ENCODE data around the gene DDIAS. TPM values are rescaled to one million over a fixed set of nuclear protein-coding genes. Genes with fewer than 3 reads are reported as not detected.

DDIAS gene
- total RNA-seq, 2 donors from 2014 or later = 1.2 TPM; not detected in 1

GRCh38 chr11:82858133-82858532, 43.4 kb upstream of the DDIAS start:
- Histone ChIP-seq H3K27ac (peak overlapping the region in 1 of 2 donors; percentile 49), H3K9me3 (no peaks in the 10 kb centered on the region), H3K4me1 (ENCODE audit: control insufficient read depth in 1 of 2, low read depth in 2 of 2) (peaks cover 0 to 17% of the 10 kb centered on the region in 2 donors), H3K36me3 (no peaks in the 10 kb centered on the region), H3K4me3 (peak overlapping the region; percentile 3), H3K27me3 (replicated peaks; ENCODE audit: insufficient read depth) (no peaks in the 10 kb centered on the region)
- ATAC-seq (ENCODE audit: insufficient number of reproducible peaks, low FRiP score, low read depth) (no peak), DNase-seq (ENCODE audit: low spot score) (no peak)
- TF ChIP-seq CTCF (IDR thresholded peaks at IDR 0.05) = no peak

GRCh38 chr11:82858556-82859091, 42.9 kb upstream of the DDIAS start:
- H3K4me1 ChIP-seq (ENCODE audit: control insufficient read depth in 1 of 2, low read depth in 2 of 2) = peaks cover 0 to 17% of the 10 kb centered on the region in 2 donors
- no peak for TF ChIP-seq CTCF (IDR thresholded peaks at IDR 0.05)
- DNase-seq (ENCODE audit: low spot score) (no peak), ATAC-seq (ENCODE audit: insufficient number of reproducible peaks, low FRiP score, low read depth) (no peak)
- H3K4me3 ChIP-seq = peak overlapping the region; percentile 3
- H3K27me3 ChIP-seq (replicated peaks; ENCODE audit: insufficient read depth) = no peaks in the 10 kb centered on the region
- H3K27ac ChIP-seq = peak overlapping the region in 1 of 2 donors; percentile 49
- no peaks in the 10 kb centered on the region for H3K36me3 ChIP-seq
- H3K9me3 ChIP-seq = no peaks in the 10 kb centered on the region

GRCh38 chr11:82859750-82860149, 41.8 kb upstream of the DDIAS start:
- Histone ChIP-seq H3K36me3 (no peaks in the 10 kb centered on the region), H3K4me3 (no peak overlapping the region), H3K27me3 (replicated peaks; ENCODE audit: insufficient read depth) (no peaks in the 10 kb centered on the region), H3K4me1 (ENCODE audit: control insufficient read depth in 1 of 2, low read depth in 2 of 2) (peaks cover 3 to 17% of the 10 kb centered on the region in 2 donors), H3K27ac (no peak overlapping the region), H3K9me3 (no peaks in the 10 kb centered on the region)
- TF ChIP-seq CTCF (IDR thresholded peaks at IDR 0.05) = no peak
- DNase-seq (ENCODE audit: low spot score) (no peak), ATAC-seq (ENCODE audit: insufficient number of reproducible peaks, low FRiP score, low read depth) (no peak)

- ATAC-seq (ENCODE audit: insufficient number of reproducible peaks, low FRiP score, low read depth) = no peak
- no peaks in the 10 kb centered on the region for H3K9me3 ChIP-seq
- H3K4me1 ChIP-seq (ENCODE audit: control insufficient read depth in 1 of 2, low read depth in 2 of 2) = peaks cover 3 to 15% of the 10 kb centered on the region in 2 donors
These were observed 39.2 kb upstream of the DDIAS start for GRCh38 chr11:82862379-82862778.

GRCh38 chr11:82863209-82863608, 38.3 kb upstream of the DDIAS start:
- ATAC-seq (ENCODE audit: insufficient number of reproducible peaks, low FRiP score, low read depth) = no peak
- no peak for TF ChIP-seq CTCF (IDR thresholded peaks at IDR 0.05)
- no peak overlapping the region for H3K4me3 ChIP-seq
- no peak overlapping the region for H3K27ac ChIP-seq
- H3K36me3 ChIP-seq = no peaks in the 10 kb centered on the region
- peaks cover 3 to 15% of the 10 kb centered on the region in 2 donors for H3K4me1 ChIP-seq (ENCODE audit: control insufficient read depth in 1 of 2, low read depth in 2 of 2)
- H3K27me3 ChIP-seq (replicated peaks; ENCODE audit: insufficient read depth) = no peaks in the 10 kb centered on the region
- no peaks in the 10 kb centered on the region for H3K9me3 ChIP-seq
- DNase-seq (ENCODE audit: low spot score) = no peak

More at GRCh38 chr11:82862379-82862778, 39.2 kb upstream of the DDIAS start:
- H3K4me3 ChIP-seq = no peak overlapping the region
- no peak overlapping the region for H3K27ac ChIP-seq
- no peak for TF ChIP-seq CTCF (IDR thresholded peaks at IDR 0.05)
- no peaks in the 10 kb centered on the region for H3K36me3 ChIP-seq
- no peaks in the 10 kb centered on the region for H3K27me3 ChIP-seq (replicated peaks; ENCODE audit: insufficient read depth)
- DNase-seq (ENCODE audit: low spot score) = no peak
